HG03457 (cell line): ENCODE results near the gene MBTD1.
"Not testable (repeated sequence)": the region's sequence is repeated elsewhere in the genome, so short reads cannot be mapped to it uniquely, and the experiment has no call there.

ENCODE experiments used
- ATAC-seq: cut with Tn5 transposase; IDR thresholded peaks from one replicate; pipeline ENCODE4 v1.9.1; 2021; ENCODE audit warnings: moderate number of reproducible peaks; ENCODE audit not compliant: unreplicated experiment

MBTD1 gene

GRCh38 chr17:51191895-51192294, 68.0 kb downstream of the MBTD1 start:
- ATAC-seq, result no peak

- no peak for ATAC-seq
Measured at GRCh38 chr17:51189628-51190027, 70.2 kb downstream of the MBTD1 start.

GRCh38 chr17:51189162-51189561, 70.7 kb downstream of the MBTD1 start:
- no peak for ATAC-seq

GRCh38 chr17:51188271-51188833, 71.5 kb downstream of the MBTD1 start:
- no peak for ATAC-seq

- no peak for ATAC-seq
Measured at GRCh38 chr17:51185763-51186332, 74.0 kb downstream of the MBTD1 start.

GRCh38 chr17:51184124-51184523, 75.7 kb downstream of the MBTD1 start:
- no peak for ATAC-seq

GRCh38 chr17:51180486-51180885, 79.4 kb downstream of the MBTD1 start:
- no peak for ATAC-seq

- not testable (repeated sequence) for ATAC-seq
Measured at GRCh38 chr17:51172030-51172429, 87.8 kb downstream of the MBTD1 start.

- no peak for ATAC-seq
Measured at GRCh38 chr17:51170736-51171135, 89.1 kb downstream of the MBTD1 start.

GRCh38 chr17:51169340-51169739, 90.5 kb downstream of the MBTD1 start:
- no peak for ATAC-seq

- ATAC-seq, result peak; percentile 39
Measured at GRCh38 chr17:51166987-51167931, 92.6 kb downstream of the MBTD1 start.

GRCh38 chr17:51166198-51166986, 93.5 kb downstream of the MBTD1 start, which contains the start of gene NME2:
NME2 (plus strand) TSS chr17:51166411; CDS start chr17:51166831, 420 bp downstream.
- ATAC-seq, result peak; percentile 71

- peak; percentile 15 for ATAC-seq
Measured at GRCh38 chr17:51165680-51166197, 94.1 kb downstream of the MBTD1 start.

GRCh38 chr17:51164911-51165679, 94.8 kb downstream of the MBTD1 start:
- no peak for ATAC-seq

- no peak for ATAC-seq
Measured at GRCh38 chr17:51161541-51161940, 98.3 kb downstream of the MBTD1 start.

GRCh38 chr17:51159604-51160003, 100.2 kb downstream of the MBTD1 start:
- no peak for ATAC-seq

- ATAC-seq, result no peak
Measured at GRCh38 chr17:51155416-51155815, 104.4 kb downstream of the MBTD1 start.

- ATAC-seq, result no peak
Measured at GRCh38 chr17:51154176-51154575, 105.7 kb downstream of the MBTD1 start.

- peak; percentile 71 for ATAC-seq
Measured at GRCh38 chr17:51153210-51154072, 106.4 kb downstream of the MBTD1 start, which contains the start of gene NME1. NME1 (plus strand) TSS chr17:51153559; CDS start chr17:51155655, 2,096 bp downstream.
